Measurements from ENCODE around the gene TAC3. TPM values are rescaled to one million over a fixed set of nuclear protein-coding genes. Genes with fewer than 3 reads are reported as not detected.

TAC3 gene
- total and polyA plus RNA-seq, 2 of the 8 experiments (the other 6 are each of a cell fraction or from before 2014, with no cell fraction given) = 9.7 to 45.3 TPM

DNA sequence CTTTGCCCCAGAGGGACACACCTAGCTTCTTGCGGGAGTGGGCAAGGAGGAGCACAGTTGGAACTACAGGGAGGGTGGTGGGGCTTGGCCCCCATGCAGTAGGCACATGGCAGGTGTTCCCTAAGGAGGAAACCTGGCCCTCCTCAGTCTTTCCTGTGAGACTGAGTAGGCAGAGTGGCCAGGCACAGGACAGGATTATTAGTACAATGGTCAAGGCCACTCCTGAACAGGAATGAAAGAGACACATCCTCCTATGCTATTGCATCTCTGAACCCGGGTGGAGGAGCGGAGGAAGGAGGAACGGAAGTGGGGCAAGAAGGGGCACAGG lies 32.8 kb upstream of the TAC3 start:
- no peaks in the 10 kb centered on the region for H3K79me2 ChIP-seq (ENCODE audit: control insufficient read depth in 1 of 2, insufficient read depth in 2 of 2, low read length in 2 of 2)
- CTCF ChIA-PET (ENCODE audit: partially characterized antibody) = interaction anchor here (0.8 to 7.5 kb wide), 9 partner anchors 8 to 63 kb away, joined by 3 to 77 read pairs (median 9); no protein-coding TSS in a partner anchor
- DNase-seq (ENCODE audit: low read depth in 1 of 2, low spot score in 2 of 2) = no peak
- peaks cover 0 to 1% (median 0%) of the 10 kb centered on the region in 4 experiments; a peak in 1 of 8 replicates for H3K36me3 ChIP-seq (ENCODE audit: control insufficient read depth in 2 of 4, insufficient read depth in 4 of 4, low read length in 3 of 4)
- H3K79me1 ChIP-seq (ENCODE audit: low read depth, low read length) = no peaks in the 10 kb centered on the region
- no peak overlapping the region for H4K8ac ChIP-seq (ENCODE audit: extremely low read depth, insufficient read depth, low read length)
- H2BK120ac ChIP-seq (replicated peaks; ENCODE audit: low read depth, low read length) = no peak overlapping the region
- POLR2A ChIA-PET (ENCODE audit: partially characterized antibody) = interaction anchor here (0.9 to 3.5 kb wide), 4 partner anchors 8 to 124 kb away, joined by 3 to 11 read pairs (median 5); partner anchors contain the start of gene TAC3
- H3K9ac ChIP-seq (replicated peaks in 1 of 4; ENCODE audit: extremely low read depth in 1 of 4, low read depth in 3 of 4, low read length in 3 of 4) = no peak overlapping the region
- no peaks in the 10 kb centered on the region for H3K27me3 ChIP-seq (replicated peaks in 1 of 4; ENCODE audit: control insufficient read depth in 3 of 4, extremely low read depth in 1 of 4, insufficient read depth in 3 of 4, low read length in 3 of 4)
- no peaks in the 10 kb centered on the region for H3K9me3 ChIP-seq (ENCODE audit: insufficient read depth in 2 of 2, low read depth in 1 of 2, low read length in 1 of 2)
- no peak overlapping the region for H3K56ac ChIP-seq (replicated peaks; ENCODE audit: insufficient read length, low read depth, low read length)
- no peaks in the 10 kb centered on the region for H4K20me1 ChIP-seq (replicated peaks in 1 of 2; ENCODE audit: control insufficient read depth in 1 of 2, insufficient read depth in 2 of 2, low read length in 2 of 2)
- no peak overlapping the region for H4K91ac ChIP-seq (replicated peaks; ENCODE audit: insufficient read length, low read length)
- no peak overlapping the region for H2BK5ac ChIP-seq (ENCODE audit: low read depth, low read length)
- H2AFZ ChIP-seq (ENCODE audit: low read length) = no peak overlapping the region
- TF ChIP-seq CTCF (IDR thresholded peaks at IDR 0.05; ENCODE audit: control extremely low read depth in 1 of 3, insufficient read depth in 1 of 3, low read depth in 1 of 3, low read length in 3 of 3) (no peak), POLR2A (IDR thresholded peaks at IDR 0.05; ENCODE audit: control extremely low read depth in 1 of 2, low read depth in 2 of 2, low read length in 2 of 2) (no peak), BCL11A (IDR thresholded peaks at IDR 0.05; ENCODE audit: low read depth in 2 of 2, low read length in 2 of 2) (no peak), CHD1 (IDR thresholded peaks at IDR 0.05; ENCODE audit: low read depth, low read length) (no peak), TEAD4 (IDR thresholded peaks at IDR 0.05; ENCODE audit: low read depth, low read length) (no peak), GTF2F1 (IDR thresholded peaks at IDR 0.05; ENCODE audit: borderline replicate concordance, low read depth, low read length) (no peak), ASH2L (IDR thresholded peaks at IDR 0.05; ENCODE audit: low read length) (no peak), SRF (IDR thresholded peaks at IDR 0.05; ENCODE audit: low read depth, low read length) (no peak), NRF1 (IDR thresholded peaks at IDR 0.05; ENCODE audit: low read depth, low read length) (no peak)
- TF ChIP-seq, protein P1, sequence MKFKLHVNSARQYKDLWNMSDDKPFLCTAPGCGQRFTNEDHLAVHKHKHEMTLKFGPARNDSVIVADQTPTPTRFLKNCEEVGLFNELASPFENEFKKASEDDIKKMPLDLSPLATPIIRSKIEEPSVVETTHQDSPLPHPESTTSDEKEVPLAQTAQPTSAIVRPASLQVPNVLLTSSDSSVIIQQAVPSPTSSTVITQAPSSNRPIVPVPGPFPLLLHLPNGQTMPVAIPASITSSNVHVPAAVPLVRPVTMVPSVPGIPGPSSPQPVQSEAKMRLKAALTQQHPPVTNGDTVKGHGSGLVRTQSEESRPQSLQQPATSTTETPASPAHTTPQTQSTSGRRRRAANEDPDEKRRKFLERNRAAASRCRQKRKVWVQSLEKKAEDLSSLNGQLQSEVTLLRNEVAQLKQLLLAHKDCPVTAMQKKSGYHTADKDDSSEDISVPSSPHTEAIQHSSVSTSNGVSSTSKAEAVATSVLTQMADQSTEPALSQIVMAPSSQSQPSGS (IDR thresholded peaks at IDR 0.05; ENCODE audit: low read length) = no peak
- no peak overlapping the region for H3K14ac ChIP-seq (ENCODE audit: insufficient read length)
- no peaks in the 10 kb centered on the region for H3K4me1 ChIP-seq (replicated peaks in 1 of 4; ENCODE audit: control insufficient read depth in 3 of 4, insufficient read depth in 4 of 4, low read length in 3 of 4)
- H4K5ac ChIP-seq (ENCODE audit: insufficient read length, low read depth, low read length) = no peak overlapping the region
- H3K4ac ChIP-seq (replicated peaks; ENCODE audit: insufficient read length, low read depth, low read length) = no peak overlapping the region
- 83% methylated on average over 4 of the region's 4 CpGs; no CpG with 5 or more reads in 1 of the 2 experiments for WGBS, 2 experiments (ENCODE audit: extremely low coverage in 1 of 2, insufficient coverage in 1 of 2, insufficient read length in 1 of 2, insufficient replicate concordance in 2 of 2, low coverage in 1 of 2, low lambda C conversion rate in 2 of 2, missing lambda C conversion rate in 1 of 2)
- no peak overlapping the region for H3K27ac ChIP-seq (ENCODE audit: low read depth, low read length)
- no peak overlapping the region for H3K4me2 ChIP-seq (ENCODE audit: insufficient read depth in 1 of 2, low read depth in 2 of 2, low read length in 2 of 2)
- no peak overlapping the region for H3K18ac ChIP-seq (ENCODE audit: extremely low read depth, low read length)
- H2BK12ac ChIP-seq (ENCODE audit: low read depth, low read length) = no peak overlapping the region
- H3K4me3 ChIP-seq (ENCODE audit: extremely low read depth in 1 of 4, insufficient read depth in 2 of 4, low read depth in 3 of 4, low read length in 4 of 4) = no peak overlapping the region
- no peaks in the 10 kb centered on the region for H3K23me2 ChIP-seq (ENCODE audit: low read depth, low read length)
- no peak overlapping the region for H2BK20ac ChIP-seq (ENCODE audit: low read length)
- FAIRE-seq = no peak
- 0 out of 2 replicates have a peak overlapping the region, but pooled peaks have one; percentile 88 for H2BK15ac ChIP-seq (ENCODE audit: low read length)
- no peak overlapping the region for H3K23ac ChIP-seq (ENCODE audit: insufficient read length)
- H2AK5ac ChIP-seq (ENCODE audit: low read depth, low read length) = no peak overlapping the region

Data from H1 (cell line).